NCI-H2107 (cell line): Measurements from ENCODE around the gene TNK1.
"Not testable (repeated sequence)": the region's sequence is repeated elsewhere in the genome, so short reads cannot be mapped to it uniquely, and the experiment has no call there.

Experiments used
- DNase-seq: peaks from one replicate; lab custom pipeline; 2025; lab: John Stamatoyannopoulos, UW

The TNK1 gene

DNA sequence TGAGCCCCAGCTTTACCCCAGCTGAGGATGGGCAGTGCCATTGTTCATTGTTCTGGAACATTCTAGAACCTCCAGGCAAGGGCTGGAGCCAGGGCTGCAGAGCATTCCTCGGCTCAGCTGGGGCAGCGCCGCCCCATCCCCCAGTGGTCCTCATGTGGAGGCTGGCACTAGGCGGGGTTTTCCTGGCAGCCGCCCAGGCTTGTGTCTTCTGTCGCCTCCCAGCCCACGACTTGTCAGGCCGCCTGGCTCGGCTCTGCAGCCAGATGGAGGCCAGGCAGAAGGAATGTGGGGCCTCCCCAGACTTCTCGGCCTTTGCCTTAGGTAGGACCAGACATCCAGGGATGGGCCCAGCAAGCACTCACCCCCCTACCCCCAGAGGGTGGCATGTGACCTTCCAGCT lies 25.8 kb upstream of the TNK1 start, which contains the start of gene TMEM95:
Gene TMEM95 (plus strand): TSS at position 104 of the 400 bp plus-strand sequence. CDS start 49 bp downstream, at position 153.
- no peak for DNase-seq

DNA sequence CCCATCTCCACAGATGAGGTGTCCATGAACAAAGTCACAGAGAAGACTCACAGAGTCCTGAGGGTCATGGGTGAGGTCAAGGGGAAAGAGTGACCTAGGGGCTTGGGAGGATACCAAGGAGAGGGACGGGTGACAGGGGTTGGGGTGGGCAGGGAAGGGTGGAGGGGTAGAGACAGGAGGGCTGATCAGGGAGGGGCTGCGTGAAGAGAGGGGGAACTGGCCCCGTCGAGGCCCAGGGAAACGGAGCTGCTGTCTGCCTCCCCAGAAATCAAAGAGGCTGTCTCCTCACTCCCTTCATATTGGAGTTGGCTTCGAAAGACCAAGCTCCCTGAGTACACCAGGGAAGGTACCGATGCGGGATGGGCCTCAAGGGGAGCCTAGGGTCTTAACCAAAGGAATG lies 25.3 kb upstream of the TNK1 start:
- no peak for DNase-seq

DNA sequence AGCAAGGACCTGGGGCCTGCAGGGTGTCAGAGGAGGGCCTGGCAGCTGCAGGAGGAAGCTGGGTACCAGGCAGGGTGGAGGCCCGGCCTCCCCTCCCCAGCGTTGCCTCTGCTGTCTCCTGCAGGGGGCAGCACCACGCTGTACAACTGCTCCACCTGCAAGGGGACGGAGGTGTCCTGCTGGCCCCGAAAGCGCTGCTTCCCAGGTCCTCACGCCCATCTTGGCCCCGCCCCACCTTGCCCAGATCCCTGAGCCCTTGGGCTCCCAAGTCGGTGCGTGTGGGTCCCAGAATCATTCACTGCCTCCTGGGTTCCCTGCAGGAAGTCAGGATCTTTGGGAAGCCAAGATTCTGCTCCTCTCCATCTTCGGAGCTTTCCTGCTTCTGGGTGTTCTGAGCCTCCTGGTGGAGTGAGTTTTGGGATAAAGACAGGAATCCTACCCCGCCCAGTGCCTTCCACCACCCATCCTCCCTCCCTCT lies 24.8 kb upstream of the TNK1 start:
- DNase-seq = peak; percentile 31

DNA sequence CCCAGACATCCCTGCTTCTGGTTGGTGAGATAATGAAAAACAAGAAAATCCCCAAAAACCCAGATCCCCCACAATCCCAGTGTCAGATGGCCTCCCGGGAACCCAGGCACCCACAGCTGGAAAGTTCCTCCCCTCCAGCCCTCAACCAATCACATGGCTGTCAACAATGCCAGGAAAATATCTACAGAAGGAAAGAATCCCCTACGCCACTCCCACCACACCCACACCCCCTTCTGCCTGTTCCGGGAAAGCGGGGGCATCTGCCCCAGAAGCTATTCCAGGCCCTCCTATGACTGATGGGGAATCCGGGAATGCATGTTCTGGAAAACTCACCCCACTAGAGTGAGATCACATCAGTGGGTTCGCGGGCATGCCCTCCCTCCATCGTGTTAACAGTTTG lies 24.1 kb upstream of the TNK1 start:
- no peak for DNase-seq

DNA sequence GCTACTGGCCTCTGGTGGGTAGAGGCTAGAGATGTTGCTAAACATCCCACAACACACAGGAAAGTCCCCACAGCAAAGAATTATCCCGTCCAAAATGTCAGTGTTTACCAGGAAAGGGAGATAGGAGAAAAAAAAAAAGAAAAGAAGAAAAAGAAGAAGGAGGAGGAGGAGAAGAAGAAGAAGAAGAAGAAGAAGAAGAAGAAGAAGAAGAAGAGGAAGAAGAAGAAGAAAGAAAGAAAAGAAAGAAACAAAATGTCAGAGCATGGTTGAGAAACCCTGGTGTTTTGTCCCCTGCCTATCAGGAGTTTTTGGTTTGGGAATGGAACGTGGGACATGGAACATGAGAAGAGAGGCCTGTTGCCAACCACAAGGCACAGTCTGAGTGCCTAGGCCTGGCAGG lies 23.5 kb upstream of the TNK1 start:
- DNase-seq = no peak

DNA sequence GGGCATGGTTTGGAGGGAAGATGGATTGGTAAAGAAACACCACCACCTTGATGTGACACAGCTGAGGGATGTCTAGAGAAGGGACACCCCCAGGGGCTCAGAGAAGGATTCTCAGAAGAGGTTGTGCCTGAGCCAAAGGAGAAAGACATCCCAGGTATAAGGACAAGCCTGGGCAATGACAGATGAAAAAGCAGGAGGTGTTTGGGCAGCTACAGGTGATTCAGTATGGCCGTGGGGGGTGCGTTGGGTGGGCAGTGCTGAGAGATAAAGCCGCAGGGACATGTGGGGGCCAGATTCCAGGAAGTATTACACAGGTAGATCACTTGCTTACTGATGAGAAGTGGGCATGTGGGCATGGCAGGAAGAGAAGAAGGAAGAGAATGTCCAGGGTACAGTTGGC lies 19.0 kb upstream of the TNK1 start:
- no peak for DNase-seq

DNA sequence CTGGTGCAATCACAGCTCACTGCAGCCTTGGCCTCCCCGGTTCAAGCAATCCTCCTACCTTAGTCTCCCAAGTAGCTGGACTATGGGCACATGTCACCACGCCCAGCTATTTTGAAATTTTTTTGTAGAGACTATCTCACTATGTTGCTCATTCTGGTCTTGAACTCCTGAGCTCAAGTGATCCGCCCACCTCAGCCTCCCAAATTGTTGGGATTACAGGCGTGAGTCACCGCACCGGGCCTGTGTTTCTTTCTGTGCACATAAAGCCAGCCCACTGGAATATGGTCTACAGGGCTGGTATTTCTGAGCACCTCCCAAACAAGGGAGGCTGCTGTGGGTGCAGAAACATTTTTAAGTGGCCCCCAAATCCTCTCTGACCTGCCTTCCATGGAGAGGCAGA lies 17.6 kb upstream of the TNK1 start:
- DNase-seq = no peak

DNA sequence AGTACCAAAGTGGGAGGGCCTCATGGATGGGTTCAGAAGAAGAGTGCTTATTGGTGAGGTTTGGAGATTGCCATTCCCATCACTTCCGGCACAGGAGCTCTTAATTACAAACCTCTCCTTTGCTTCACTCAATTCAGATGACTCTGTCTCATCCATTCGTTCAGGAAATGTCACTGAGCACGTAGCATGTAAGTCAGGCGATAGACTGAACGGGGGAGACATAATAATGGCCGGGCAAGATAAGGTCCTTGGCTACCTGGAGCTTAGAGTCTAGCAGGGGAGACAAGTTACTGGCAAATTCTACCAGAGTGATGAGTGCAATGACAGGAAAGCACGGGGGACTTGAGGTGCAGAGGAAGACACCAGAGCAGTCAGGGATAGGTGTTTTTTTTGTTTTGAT lies 14.9 kb upstream of the TNK1 start:
- not testable (repeated sequence) for DNase-seq

DNA sequence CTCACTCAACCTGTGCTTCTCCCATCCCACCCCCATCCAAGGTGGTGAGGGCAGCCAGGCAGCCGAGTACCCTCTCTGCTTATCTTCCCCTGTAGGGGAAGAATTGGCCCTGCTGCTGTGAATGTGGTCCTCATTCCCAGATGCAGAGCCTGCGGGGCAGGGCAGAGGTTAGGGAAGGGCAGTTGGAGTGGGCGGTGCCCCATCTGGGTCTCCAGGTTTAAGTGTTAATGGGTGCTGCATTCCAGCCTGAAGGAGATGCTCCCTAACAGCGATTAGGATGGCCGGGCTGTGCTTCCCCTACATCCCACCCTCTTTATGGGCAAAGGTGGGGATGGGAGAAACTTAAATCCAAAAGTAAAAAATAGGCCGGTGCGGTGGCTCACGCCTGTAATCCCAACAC lies 13.8 kb upstream of the TNK1 start:
- DNase-seq = no peak

DNA sequence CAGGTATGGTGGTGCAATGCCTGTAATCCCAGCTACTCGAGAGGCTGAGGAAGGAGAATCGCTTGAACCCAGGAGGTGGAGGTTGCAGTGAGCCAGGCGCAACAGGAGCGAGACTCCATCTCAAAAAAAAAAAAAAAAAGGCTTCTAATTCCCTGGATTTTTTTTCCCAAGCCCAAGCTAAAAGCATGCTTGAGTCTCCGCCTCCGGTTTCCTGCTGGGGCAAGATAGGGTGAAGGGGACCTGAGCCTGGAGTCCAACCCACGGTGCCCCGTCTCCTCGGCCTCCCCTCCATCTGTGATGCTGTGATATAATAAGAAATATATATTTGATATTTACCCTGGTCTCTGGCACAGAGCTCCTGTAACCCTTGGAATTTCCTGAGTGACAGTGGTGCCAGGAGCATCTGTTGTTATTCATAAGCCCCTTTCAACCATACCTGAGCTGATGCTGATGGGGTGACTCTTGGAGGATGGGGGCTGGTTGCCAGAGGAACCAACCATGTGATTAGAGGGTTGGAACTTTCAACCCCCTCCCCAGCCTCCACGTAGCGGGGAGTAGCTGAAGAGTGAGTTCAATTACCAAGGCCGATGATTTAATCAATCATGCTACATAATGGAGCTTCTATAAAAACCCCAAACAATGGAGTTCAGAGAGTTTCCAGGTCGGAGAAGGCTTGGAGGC lies 12.8 kb upstream of the TNK1 start:
- DNase-seq = no peak

DNA sequence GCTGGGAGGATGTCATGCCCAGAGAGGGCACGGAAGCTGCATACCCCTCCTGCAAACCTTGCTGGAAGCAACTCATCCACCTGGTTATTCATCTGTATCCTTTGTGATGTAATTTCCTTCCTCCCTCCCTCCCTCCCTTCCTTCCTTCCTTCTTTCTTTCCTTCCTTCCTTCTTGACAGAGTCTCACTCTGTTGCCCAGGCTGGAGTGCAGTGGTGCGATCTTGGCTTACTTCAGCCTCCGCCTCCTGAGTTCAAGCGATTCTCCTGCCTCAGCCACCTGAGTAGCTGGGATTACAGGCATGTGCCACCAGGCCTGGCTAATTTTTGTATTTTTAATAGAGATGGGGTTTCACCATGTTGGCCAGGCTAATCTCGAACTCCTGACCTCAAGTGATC lies 12.3 kb upstream of the TNK1 start:
- not testable (repeated sequence) for DNase-seq

DNA sequence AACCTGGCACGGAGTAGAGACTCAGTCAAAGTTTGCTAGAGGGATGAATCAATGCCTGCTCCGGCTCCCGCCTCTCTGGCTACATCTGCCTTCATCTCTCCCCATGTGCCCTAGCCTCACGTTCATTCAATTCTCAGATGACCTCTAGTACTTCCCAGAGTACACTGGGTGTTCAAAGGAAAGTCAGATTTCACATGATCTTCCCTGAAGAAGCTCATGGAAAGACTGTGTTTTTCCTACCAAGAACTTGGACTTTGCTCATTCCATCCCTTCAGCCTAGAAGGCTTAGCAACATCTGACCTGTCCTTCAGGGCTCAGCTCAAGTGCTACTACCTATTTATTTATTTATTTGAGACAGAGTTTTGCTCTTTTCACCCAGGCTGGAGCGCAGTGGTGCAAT lies 11.1 kb upstream of the TNK1 start:
- DNase-seq = no peak

DNA sequence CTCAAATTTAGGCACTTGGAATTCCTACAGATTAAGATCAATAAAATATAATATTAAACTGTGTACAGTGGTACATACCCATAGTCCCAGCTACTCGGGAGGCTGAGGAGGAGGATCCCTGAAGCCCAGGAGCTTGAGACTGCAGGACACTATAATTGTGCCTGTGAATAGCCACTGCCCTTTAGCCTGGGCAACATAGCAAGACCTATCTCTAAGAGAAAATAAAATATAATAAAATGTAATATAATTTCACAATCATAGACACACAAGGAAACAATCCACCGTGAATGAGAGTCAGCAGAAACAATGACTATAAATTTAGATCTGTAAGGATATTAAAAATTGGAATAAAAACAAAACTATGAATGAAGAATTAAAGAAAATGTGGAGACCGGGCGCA lies 10.0 kb upstream of the TNK1 start:
- no peak for DNase-seq

DNA sequence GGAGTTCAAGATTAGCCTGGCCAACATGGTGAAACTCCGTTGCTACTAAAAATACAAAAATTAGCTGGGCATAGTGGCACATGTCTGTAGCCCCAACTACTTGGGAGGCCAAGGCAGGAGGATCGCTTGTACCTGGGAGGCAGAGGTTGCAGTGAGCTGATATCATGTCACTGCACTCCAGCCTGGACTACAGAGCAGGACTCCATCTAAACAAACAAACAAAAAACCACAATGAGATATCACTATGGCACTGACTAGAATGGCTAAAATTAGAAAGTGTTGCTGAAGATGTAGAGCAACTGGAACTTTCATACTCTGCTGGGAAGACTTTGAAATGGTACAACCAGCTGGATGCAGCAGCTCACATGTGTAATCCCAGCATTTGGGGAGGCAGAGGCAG lies 6.5 kb upstream of the TNK1 start:
- no peak for DNase-seq

DNA sequence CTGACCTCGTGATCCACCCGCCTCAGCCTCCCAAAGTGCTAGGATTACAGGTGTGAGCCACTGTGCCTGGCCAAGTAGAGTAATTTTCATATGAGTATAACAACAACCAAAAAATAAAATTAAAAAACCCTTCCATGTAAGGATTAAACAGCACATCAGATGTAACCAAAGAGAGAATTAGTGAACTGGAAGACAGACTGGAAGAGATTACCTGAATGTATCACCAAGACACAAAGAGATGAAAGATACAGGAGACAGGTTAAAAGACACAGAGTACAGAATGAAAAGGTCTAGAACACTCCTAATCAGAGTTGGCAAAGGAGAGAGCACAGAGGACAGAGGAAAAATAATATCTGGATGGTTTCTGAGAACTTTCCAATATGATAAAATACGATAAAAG lies 1.8 kb upstream of the TNK1 start:
- DNase-seq = no peak

DNA sequence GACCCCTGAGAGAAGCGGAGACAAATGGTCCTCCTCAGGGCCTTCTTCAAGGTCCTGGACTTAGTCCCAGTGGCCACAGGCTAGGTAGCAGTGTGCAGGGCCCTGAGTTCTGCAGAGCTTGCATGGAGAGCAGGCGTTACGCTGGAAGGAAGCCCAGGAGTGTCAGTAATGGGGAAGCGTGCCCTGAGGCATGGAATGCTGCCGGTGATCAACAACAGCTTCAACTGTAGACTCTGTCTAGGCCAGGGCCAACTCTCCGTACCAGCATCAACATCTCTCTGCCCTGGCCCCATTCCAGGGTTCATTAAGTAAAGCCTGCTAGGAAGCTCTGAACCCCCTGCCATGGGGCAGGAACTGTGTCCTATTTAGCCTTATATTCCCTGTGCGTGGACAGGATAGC lies 568 bp upstream of the TNK1 start:
- DNase-seq = no peak

DNA sequence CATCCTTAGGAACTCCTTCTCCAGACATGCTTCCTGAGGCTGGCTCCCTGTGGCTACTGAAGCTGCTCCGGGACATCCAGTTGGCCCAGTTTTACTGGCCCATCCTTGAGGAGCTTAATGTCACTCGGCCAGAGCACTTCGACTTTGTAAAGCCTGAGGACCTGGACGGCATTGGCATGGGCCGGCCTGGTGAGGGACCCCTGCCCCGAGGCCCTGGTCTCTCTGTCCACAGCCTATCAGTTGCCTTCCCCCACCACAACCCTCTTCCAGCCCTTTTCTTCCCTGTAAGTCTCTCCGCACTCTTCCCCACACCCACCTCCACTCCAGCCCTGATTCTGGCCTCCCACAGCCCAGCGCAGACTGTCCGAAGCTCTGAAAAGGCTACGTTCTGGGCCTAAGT lies 2.0 kb downstream of the TNK1 start:
- no peak for DNase-seq

DNA sequence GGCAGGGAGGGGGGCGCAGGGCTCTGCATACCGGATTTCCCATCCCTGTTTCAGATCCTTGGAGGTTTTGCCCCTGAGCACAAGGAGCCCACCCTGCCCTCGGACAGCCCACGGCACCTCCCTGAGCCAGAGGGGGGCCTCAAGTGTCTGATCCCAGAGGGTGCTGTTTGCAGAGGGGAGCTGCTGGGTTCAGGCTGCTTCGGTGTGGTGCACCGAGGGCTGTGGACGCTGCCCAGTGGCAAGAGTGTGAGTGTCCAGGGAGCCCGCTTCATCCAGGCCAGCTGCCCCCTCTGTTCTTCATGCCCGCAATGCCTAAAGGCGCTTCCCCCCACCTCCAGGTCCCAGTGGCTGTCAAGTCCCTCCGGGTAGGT lies 2.5 kb downstream of the TNK1 start:
- no peak for DNase-seq

DNA sequence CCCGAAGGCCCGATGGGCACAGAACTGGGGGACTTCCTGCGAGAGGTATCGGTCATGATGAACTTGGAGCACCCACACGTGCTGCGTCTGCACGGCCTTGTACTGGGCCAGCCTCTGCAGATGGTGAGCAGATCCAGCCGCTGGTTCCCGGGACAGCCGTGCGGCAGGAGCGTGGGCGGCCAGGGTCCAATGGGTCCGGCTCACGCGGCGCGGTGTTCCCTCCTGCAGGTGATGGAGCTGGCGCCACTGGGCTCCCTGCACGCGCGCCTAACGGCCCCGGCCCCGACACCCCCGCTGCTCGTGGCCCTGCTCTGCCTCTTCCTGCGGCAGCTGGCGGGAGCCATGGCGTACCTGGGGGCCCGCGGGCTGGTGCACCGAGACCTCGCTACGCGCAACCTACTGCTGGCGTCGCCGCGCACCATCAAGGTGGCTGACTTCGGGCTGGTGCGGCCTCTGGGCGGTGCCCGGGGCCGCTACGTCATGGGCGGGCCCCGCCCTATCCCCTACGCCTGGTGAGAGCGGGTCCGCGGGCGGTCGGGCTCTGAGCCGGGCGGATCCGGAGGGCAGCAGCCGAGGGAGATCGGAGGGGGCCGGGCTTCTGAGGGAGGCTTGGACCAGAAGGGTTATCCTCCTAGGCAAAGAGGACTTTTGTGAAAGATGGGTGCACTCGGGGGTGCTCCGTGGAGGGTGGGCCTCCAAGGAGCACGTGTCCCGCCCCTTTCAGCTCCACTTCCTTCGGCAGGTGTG lies 3.0 kb downstream of the TNK1 start:
- no peak for DNase-seq

DNA sequence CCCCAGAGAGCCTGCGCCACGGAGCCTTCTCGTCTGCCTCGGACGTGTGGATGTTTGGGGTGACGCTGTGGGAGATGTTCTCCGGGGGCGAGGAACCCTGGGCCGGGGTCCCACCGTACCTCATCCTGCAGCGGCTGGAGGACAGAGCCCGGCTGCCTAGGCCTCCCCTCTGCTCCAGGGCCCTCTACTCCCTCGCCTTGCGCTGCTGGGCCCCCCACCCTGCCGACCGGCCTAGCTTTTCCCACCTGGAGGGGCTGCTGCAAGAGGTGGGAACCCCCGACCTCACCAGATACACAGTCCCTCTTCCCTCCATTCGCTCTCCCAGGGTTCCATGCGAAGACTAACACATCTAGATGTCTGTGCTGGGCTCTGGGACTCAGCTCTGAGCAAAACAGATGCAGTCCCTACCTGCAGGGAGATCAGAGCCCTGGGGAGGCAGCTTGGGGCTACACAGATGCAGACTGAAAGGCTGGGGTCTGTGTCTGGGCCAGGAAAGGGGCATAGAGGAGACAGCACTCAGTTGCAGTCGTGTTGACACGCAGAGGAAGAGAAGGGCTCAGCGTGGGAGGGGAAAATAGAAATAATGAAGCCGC lies 3.7 kb downstream of the TNK1 start:
- no peak for DNase-seq

DNA sequence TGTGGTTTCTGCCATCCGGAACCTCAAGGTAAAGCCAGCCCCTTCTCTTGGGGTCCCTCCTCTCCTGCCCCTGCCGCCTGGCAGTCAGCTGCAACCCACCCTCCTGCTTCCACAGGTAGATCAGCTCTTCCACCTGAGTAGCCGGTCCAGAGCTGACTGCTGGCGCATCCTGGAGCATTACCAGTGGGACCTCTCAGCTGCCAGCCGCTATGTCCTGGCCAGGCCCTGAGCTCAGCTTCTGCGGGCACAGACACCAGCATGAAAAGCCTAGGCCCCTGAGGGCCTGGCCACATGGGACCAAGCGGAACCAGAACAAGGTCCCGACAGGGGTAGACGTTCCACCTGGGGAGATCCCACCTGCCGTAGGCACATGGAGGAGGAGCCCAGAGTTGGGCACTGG lies 8.0 kb downstream of the TNK1 start:
- DNase-seq = no peak

DNA sequence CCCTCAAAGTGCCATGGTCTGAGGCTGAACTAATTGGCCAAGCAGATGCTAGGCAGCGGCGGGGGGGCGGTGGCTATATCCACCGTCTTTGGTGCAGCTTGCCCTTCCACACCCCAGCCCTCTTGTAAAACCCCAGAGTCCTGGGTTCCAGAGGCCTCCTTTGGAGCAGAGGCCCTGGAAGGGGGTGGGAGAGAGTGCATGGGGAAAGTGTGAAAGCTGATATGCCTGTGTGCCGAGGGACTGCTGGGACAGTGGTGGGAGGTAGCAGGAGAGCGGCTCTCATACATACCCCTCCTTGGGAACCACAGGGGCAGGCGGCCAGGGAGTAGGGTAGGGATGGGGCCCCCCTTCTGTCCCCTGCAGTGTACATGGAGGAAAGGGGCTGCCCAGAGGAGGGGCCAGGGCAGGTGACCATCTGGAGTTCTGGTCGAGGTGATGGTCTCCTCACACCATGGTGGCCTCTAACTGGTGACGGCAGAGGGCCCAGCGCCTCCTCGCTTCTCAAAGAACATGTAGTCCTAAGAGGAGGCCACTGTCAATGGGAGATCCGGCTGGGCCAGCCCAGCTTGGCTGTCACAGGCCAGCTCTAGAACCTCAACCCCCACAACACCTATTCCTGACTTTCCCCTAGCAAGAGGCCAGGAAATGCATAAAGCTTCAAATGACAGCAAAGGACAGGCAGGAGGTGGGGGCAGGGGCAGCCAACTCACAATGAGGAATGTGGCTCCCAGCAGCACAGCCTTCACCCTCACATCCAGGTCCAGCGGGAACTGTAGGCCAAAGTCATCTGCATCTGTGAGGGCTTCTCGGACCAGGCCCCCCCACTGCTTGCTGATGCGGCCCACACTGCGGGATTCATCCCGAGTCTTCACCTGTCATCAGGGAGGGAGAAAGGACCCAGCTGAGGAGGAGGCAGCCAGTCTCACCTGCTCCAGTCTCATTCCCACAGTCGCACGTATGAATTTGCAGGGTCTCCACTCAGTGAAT lies 9.3 kb downstream of the TNK1 start:
- DNase-seq = no peak
